HG03280 (cell line): Measurements from ENCODE around the gene NR4A1.
"Not testable (repeated sequence)": the region's sequence is repeated elsewhere in the genome, so short reads cannot be mapped to it uniquely, and the experiment has no call there.

Experiments used
- ATAC-seq: cut with Tn5 transposase; IDR thresholded peaks from one replicate; pipeline ENCODE4 v1.9.1; 2021; ENCODE audit warnings: mild to moderate bottlenecking, moderate library complexity; ENCODE audit not compliant: unreplicated experiment

The NR4A1 gene

DNA sequence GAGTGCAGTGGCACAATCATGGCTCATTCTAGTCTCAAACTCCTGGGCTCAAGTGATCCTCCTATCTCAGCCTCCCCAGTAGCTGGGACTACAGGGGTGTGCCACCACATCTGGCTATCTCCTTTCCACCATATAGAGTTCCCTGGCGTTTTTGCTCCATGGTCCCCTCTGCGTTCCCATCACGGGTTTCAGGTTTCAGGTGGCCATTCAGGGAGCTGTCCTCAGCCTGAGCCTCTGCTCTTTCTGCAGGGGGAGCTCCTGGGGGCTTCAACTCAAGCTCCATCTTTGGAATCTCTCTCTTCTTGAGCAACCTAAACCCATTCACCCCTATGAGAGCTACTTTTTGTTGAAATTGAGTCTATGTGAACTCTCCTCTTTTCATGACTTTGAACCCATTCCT lies 39.8 kb downstream of the NR4A1 start:
- no peak for ATAC-seq

DNA sequence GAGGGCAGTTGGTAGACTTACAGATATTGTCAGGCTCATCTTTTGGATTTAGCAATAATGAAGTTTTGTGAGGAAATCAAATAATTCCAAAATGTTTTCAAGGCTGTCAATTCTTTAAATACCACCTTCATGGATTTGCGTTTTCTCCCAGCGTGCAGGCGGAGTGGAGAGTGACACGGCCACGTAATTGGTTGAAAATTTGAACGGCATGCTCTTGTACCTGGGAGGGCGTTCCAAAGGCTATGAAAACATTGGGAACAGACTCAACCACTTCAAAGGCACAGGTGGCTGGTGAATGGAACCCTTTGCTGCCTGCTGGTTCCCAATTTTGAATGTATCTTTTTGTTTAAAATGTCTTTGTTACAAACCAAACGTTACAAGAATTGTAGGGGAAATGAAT lies 40.6 kb downstream of the NR4A1 start:
- ATAC-seq = no peak

DNA sequence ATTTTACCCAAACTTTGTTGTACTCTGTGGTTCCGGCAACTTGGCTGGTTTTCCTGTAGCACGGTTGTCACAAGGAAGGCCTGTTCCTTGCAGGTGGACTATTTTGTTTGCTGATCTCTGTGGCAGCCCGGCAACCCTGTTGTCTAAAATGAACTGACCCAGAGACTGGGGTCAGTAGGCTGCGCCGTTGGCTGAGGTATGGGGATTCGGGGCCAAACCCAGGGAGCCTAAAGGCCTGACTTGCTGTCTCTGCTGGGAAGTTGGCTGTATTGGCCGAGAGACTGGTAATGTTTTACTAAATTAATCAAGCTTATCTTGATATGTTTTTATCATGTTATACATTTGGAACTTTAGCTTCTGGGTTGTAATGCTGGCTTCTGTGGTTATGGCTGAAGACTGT lies 42.1 kb downstream of the NR4A1 start:
- ATAC-seq = no peak

DNA sequence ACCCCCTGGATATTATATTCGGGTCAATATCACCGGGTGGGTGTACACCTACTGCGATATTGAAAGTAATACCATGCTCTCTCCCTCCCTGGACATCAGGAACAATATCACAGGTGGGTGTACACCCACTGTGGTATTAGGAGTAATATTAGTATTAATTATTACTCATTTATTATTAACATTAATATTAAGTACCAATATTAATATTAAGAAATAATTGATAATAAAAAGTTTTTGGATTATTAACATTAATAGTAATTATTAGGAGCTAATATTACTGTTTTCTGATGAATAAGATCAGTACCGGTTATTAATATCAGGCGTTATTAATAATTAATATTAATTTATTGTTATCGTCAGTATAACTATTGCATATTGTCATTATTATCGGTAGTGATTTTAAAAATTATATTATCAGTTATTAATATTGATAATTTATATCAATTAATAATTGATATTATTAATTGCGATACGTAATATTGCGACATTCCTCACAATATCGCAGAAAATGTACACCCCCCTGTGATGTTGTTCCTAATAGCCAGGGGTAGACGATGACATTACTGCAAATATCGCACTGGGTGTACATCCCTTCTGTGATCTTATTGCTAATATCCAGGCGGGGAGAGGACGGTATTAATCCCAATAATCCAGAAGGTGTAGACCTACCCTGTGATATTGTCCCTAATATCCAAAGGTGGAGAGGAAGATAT lies 45.2 kb downstream of the NR4A1 start:
- no peak for ATAC-seq

DNA sequence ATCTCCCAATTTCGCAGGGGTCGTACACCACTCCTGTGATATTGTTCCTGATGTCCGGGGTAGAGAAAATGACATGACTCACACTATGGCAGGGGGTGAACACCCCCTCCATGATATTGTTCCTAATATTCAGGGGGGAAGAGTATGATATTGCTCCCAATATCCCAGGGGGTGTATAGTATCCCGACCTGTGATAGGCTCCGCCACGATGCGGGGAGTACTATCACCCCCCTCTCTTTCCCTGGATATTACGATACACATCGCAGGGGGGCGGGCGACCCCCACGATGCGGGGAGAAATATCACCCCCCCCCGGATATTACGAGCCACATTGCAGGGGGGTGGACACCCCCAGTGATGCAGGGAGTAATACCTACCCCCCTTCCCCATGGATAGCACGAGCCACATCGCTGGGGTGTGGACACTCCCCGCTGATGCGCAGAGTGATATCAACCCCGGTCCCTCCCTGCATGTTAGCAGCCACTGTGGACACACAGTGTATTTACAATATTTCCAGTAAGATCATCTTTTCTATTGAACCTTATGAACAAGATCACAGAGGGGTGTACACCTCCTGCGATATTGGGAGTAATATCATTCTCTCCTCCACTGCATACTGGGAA lies 45.9 kb downstream of the NR4A1 start:
- no peak for ATAC-seq

DNA sequence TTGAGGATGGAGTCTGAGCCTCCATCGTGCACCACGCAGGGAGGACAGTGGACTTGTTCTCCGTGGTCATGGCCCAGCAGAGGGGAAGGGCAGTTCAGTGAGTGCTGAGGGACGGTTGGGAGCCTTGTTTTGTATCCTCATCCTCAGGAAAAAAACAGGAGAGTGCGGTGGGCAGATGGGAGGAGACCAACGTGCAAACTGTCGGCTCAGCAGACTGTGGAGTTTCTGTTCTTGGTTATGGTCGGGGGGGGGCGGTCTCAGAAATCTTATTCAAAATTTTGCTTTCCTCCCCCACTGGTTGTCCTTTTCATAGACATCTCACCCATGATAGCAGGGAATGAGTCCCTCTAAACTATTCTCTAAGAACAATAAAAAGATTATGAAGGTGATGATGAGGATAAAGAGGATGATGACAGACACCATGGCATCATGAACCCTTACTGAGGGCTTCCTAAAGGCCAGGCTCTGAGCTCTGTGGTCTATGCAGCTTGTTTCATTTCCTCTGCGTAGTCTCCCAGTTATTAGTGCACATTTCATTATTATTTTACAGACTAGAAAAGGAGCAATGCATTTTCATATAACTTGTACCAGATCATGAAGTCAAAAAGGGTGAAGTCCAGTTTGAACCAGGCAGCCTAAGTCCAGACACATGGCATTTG lies 53.3 kb downstream of the NR4A1 start:
- not testable (repeated sequence) for ATAC-seq
